ENCODE measurements around the gene IFNA1.

- TF ChIP-seq CTCF (IDR thresholded peaks at IDR 0.05) (no peak), POLR2A (IDR thresholded peaks at IDR 0.05) (no peak)
These were observed 42.0 kb downstream of the IFNA1 start, which contains the start of gene IFNE for GRCh38 chr9:21482213-21482612.
